Glutamatergic neuron (in vitro differentiated cells): Measurements from ENCODE around the gene TTC16. TPM values are rescaled to one million over a fixed set of nuclear protein-coding genes. Genes with fewer than 3 reads are reported as not detected.

Source experiments
- DNase-seq: peaks from one replicate; pipeline ENCODE4 v3.0.0; 2022
- H3K27ac Mint-ChIP-seq: one replicate; pipeline ENCODE4 v1.8.0; 2020; ENCODE audit warnings: mild to moderate bottlenecking, mixed read lengths, inconsistent platforms; ENCODE audit not compliant: unreplicated experiment
- H3K27me3 Mint-ChIP-seq: one replicate; pipeline ENCODE4 v1.8.0; 2020; ENCODE audit warnings: mild to moderate bottlenecking, moderate library complexity, mixed read lengths, inconsistent platforms; ENCODE audit not compliant: unreplicated experiment
- H3K36me3 Mint-ChIP-seq: one replicate; pipeline ENCODE4 v1.8.0; 2020; ENCODE audit warnings: mild to moderate bottlenecking, mixed read lengths, inconsistent platforms; ENCODE audit not compliant: unreplicated experiment
- H3K4me1 Mint-ChIP-seq: one replicate; pipeline ENCODE4 v1.8.0; 2020; ENCODE audit warnings: mild to moderate bottlenecking, low read depth, mixed read lengths, inconsistent platforms; ENCODE audit not compliant: unreplicated experiment
- H3K4me3 Mint-ChIP-seq: one replicate; pipeline ENCODE4 v1.8.0; 2020; ENCODE audit warnings: mild to moderate bottlenecking, mixed read lengths, inconsistent platforms; ENCODE audit not compliant: unreplicated experiment
- H3K9me3 Mint-ChIP-seq: one replicate; pipeline ENCODE4 v1.8.0; 2020; ENCODE audit warnings: mild to moderate bottlenecking, moderate library complexity, mixed read lengths, inconsistent platforms; ENCODE audit not compliant: unreplicated experiment
- CTCF ChIP-seq: fragments of 200-600 bp; sonication (generic); IDR thresholded peaks from one replicate; pipeline ENCODE4 v1.5.0; 2021; ENCODE audit not compliant: partially characterized antibody, unreplicated experiment
- total RNA-seq: library from RNA; stranded (reverse); fragmentation: NEBNext Ultra II Directional; extraction: Animal tissue kit (Norgen Biotek cat#: 25700); gene quantifications from one replicate; pipeline ENCODE4 v1.2.1, GENCODE V29; 2021; ENCODE audit not compliant: unreplicated experiment

TTC16 gene
- total RNA-seq, 1 donor from 2014 or later: not detected

DNA sequence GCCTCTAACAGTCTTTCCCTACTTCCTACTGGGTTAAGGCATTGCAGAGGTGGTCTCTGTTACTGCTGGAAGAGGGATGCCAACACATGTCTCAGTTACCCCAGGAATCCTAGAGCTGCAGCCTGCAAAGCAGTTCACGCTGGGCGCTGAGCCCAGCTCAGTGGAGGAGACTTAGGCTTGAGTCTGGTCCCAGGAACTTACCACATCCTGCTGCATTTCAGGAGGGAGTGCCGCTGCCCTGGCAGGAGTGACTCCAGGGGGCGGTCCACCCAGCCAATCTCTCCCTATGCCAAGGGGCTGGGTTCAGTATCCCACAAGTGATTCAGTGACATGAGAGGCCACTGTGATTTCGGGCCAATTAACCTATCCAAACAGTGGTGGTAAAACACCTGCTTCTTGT, 7.6 kb downstream of the TTC16 start:
- no peak overlapping the region for H3K4me3 Mint-ChIP-seq
- H3K9me3 Mint-ChIP-seq: peaks cover 1% of the 10 kb centered on the region
- no peaks in the 10 kb centered on the region for H3K36me3 Mint-ChIP-seq
- peaks cover 6% of the 10 kb centered on the region for H3K27me3 Mint-ChIP-seq
- TF ChIP-seq CTCF: no peak
- no peak for DNase-seq
- H3K4me1 Mint-ChIP-seq: peaks cover 2% of the 10 kb centered on the region
- H3K27ac Mint-ChIP-seq: no peak overlapping the region

DNA sequence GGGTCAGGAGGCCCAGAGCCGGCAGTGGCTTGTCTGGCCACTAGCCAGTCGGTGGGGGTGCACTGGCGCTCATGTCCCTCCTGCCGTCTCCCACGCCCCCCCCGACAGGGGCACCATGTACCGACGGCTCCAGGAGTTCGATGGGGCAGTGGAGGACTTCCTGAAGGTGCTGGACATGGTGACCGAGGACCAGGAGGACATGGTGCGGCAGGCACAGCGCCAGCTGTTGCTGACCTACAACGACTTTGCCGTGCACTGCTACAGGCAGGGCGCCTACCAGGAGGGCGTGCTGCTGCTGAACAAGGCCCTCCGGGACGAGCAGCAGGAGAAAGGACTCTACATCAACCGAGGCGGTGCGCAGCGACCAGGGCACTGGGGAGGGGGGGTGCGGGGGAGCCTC, 8.1 kb downstream of the TTC16 start:
- no peak for DNase-seq
- Mint-ChIP-seq H3K4me3 (no peak overlapping the region), H3K9me3 (peaks cover 1% of the 10 kb centered on the region), H3K27me3 (peaks cover 6% of the 10 kb centered on the region), H3K36me3 (no peaks in the 10 kb centered on the region), H3K27ac (no peak overlapping the region), H3K4me1 (peaks cover 2% of the 10 kb centered on the region)
- no peak for TF ChIP-seq CTCF

GRCh38 chr9:127726871-127727270, 11.0 kb downstream of the TTC16 start:
- Mint-ChIP-seq H3K27ac (no peak overlapping the region), H3K27me3 (no peaks in the 10 kb centered on the region), H3K36me3 (no peaks in the 10 kb centered on the region), H3K4me3 (no peak overlapping the region), H3K4me1 (peaks cover 2% of the 10 kb centered on the region), H3K9me3 (peaks cover 4% of the 10 kb centered on the region)
- no peak for TF ChIP-seq CTCF
- DNase-seq: no peak

GRCh38 chr9:127728808-127729207, 12.9 kb downstream of the TTC16 start:
- H3K27ac Mint-ChIP-seq: no peak overlapping the region
- H3K27me3 Mint-ChIP-seq: peaks cover 2% of the 10 kb centered on the region
- no peak overlapping the region for H3K4me3 Mint-ChIP-seq
- TF ChIP-seq CTCF: no peak
- H3K4me1 Mint-ChIP-seq: peaks cover 2% of the 10 kb centered on the region
- no peak for DNase-seq
- H3K36me3 Mint-ChIP-seq: no peaks in the 10 kb centered on the region
- H3K9me3 Mint-ChIP-seq: peaks cover 4% of the 10 kb centered on the region

DNA sequence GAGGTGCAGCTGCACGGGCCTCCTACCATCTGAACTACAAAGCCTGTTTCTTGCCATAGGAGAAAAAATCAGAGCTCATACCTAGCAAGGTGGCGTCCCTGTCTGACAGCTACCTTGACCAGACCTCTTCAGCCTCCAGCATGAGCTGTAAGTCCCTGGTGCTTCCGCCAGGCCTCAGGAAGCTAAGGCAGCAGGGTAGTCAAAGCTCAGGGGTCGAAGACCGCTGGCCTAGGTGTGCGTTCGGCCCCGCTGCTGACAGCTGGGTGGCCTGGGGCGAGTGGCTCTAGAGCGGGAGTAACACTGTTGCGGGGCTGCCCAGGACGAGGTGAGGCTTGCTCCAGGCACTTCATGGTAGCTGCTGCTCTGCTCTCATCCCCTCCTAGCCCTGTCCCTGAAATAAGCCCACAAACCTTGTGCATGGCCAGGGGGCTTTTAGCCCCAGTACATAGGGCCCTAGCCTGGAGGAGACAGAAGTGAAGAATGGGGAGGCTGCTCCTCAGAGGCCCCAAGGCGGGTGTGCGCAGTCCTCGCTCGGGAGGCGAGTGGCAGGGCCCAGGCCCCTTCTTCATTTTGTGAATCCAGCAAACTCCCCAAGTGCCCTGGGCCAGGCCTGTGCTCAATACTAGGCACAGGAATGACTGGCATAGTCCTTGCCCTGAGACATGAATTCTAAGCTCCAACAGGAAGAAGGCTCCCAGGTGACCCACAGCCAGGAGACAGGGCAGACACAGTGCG, 13.8 kb downstream of the TTC16 start:
- peaks cover 2% of the 10 kb centered on the region for H3K4me1 Mint-ChIP-seq
- H3K4me3 Mint-ChIP-seq: no peak overlapping the region
- DNase-seq: no peak
- no peak for TF ChIP-seq CTCF
- peaks cover 2% of the 10 kb centered on the region for H3K27me3 Mint-ChIP-seq
- no peak overlapping the region for H3K27ac Mint-ChIP-seq
- peaks cover 4% of the 10 kb centered on the region for H3K9me3 Mint-ChIP-seq
- H3K36me3 Mint-ChIP-seq: no peaks in the 10 kb centered on the region
